Activated CD4-positive, alpha-beta T cell treated with anti-CD3 and anti-CD28 coated beads, Interleukin-10, Interleukin-2, amounts not matched to agents 100 ng/mL and 50 ng/mL, durations not matched to agents 16 hours and 8 hours (primary cell): ENCODE measurements around the gene MOCS2.
A peak's percentile ranks its signal among the peaks of the same experiment; 100 is the strongest.

Experiments used
- DNase-seq: peaks from one replicate; pipeline ENCODE4 v3.0.0-alpha.2; 2020

MOCS2 gene

DNA sequence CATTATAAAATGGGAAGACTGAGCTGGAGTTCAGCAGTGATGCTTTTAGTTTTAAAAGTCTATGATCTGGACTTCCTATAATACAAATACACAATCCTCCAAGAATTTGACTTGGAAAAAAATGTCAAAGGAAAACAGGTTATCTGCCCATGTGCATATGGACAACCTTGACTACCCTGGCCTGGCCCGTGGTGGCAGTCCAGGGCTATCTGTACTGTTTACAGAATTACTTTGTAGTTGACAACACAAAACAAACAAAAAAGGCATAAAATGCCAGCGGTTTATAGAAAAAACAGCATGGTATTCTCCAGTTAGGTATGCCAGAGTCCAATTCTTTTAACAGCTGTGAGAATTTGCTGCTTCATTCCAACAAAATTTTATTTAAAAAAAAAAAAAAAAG lies 17.3 kb downstream of the MOCS2 start:
- DNase-seq = no peak

DNA sequence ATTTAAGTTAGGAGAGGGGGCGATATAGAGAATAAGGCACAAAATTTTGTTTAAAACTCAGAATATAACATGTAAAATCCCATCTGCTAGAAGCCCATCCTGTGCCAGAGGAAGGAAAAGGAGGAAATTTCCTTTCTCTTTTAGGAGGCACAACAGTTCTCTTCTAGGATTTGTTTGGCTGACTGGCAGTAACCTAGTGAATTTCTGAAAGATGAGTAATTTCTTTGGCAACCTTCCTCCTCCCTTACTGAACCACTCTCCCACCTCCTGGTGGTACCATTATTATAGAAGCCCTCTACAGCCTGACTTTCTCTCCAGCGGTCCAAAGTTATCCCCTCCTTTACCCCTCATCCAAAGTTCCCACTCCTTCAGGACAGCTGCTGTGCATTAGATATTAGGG lies 18.3 kb downstream of the MOCS2 start:
- DNase-seq = no peak

DNA sequence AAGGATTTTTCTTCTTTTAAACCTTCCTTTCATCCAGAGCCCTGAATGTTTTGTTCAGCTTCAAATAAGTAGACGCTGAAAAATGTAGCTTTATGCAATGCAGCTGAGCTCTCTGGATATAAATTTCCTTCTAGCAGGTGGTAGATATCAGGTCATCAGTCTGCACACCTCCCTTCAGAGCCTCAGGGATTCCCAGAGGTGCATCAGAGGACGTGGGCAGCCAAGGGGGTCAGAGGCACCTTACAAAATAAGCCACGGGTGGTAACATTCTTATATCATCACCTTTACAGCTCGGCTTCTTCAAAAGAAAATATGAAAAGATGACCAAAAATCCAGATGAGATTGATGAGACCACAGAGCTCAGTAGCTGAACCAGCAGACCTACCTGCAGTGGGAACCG lies 19.3 kb downstream of the MOCS2 start:
- DNase-seq = peak; percentile 14

- peak; percentile 66 for DNase-seq
Observed at GRCh38 chr5:53089481-53089991, 20.0 kb downstream of the MOCS2 start.

DNA sequence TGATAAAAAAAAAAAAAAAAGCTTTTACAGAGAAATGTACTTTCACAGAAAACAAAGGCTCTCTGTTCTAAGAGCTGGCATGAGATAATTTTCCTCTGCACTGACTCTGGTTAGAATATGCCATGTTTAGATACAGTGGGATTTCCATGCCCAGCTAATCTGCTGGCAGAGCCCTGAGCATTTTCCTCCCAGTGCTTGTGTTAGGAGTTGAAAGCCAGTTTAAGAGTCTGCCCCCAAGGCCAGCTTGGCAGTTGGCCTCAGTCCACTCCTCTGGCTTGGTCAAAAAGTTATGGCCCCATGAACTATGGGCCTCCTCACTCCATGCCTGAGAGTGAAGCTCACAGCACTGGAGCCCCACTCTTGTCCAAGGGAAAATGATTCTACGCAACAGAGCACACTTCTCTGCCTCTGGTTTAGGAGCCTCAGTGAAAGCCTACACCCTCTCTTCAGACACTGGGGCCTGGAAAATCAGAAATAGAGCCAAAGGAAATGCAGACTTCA lies 21.9 kb downstream of the MOCS2 start:
- no peak for DNase-seq

DNA sequence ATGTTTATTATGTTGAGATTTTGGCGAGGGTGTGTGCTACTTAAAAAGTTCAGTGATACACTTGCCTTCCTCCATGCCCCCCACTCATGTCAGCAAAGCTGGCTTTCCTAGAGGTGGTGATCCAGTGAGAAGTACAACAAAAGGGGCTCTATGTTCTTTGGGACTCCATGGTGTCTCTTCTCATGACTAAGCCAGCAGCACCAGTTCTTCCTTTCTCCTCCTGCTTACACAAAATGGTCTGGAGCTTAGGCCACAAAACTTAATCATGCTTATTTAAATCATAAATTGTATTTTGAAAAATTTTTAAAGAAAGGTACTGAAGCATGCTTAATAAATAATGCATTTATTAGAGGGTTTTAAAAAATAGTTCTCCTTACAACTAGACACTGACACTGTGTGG lies 22.4 kb downstream of the MOCS2 start:
- no peak for DNase-seq

GRCh38 chr5:53084546-53085255 lies 24.9 kb downstream of the MOCS2 start:
- no peak for DNase-seq

- no peak for DNase-seq
Observed at GRCh38 chr5:53083927-53084326, 25.6 kb downstream of the MOCS2 start.

- DNase-seq = peak; percentile 38
Observed at GRCh38 chr5:53080271-53080670, 29.3 kb downstream of the MOCS2 start.

GRCh38 chr5:53076014-53076583 lies 33.5 kb downstream of the MOCS2 start:
- no peak for DNase-seq

DNA sequence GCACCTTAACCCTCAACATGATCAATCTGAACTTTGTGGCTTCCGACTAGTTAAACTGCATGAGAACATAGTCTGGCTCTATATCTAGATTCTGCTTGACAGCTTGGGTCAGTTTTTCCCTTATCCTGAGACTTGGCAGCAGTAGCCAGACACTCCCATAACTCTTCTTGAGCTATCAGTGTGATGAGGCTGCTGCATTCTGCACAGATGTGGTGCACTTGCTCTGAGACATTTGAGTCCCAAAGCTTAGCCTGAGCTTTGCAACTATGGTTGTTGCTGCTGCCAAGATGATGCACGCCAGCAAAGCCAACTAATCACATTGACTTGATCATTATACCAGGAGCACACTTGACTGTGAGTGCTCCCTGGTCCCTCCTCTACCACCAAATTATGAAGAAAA lies 36.2 kb downstream of the MOCS2 start:
- DNase-seq = no peak

GRCh38 chr5:53071738-53072137 lies 37.8 kb downstream of the MOCS2 start:
- no peak for DNase-seq

GRCh38 chr5:53071298-53071697 lies 38.3 kb downstream of the MOCS2 start:
- no peak for DNase-seq

- DNase-seq = peak; percentile 93
Observed at GRCh38 chr5:53069626-53070025, 39.9 kb downstream of the MOCS2 start.

GRCh38 chr5:53068291-53068836 lies 41.2 kb downstream of the MOCS2 start:
- no peak for DNase-seq

DNA sequence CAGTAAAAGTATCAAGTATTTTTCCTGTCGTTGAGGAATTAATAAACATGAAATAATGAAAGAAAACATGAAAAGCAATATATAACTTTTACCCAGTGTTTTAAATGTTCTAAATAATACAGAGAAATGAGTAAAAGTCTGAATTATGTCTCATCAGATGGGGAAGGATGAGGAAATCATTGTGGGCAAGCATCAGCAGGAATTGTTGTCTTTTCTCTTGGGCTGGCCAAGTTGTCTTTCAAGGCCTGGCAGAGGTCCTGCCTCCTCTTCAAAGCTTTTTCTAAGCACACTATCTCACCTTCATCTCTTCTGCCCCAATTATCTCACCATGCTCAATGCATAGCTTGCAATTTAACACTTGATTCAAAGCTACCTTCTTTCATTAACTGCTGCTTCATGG lies 41.9 kb downstream of the MOCS2 start:
- DNase-seq = no peak

GRCh38 chr5:53066088-53066487 lies 43.5 kb downstream of the MOCS2 start:
- DNase-seq = no peak

- DNase-seq = no peak
Observed at GRCh38 chr5:53063791-53064190, 45.8 kb downstream of the MOCS2 start.

- no peak for DNase-seq
Observed at GRCh38 chr5:53063176-53063575, 46.4 kb downstream of the MOCS2 start.

DNA sequence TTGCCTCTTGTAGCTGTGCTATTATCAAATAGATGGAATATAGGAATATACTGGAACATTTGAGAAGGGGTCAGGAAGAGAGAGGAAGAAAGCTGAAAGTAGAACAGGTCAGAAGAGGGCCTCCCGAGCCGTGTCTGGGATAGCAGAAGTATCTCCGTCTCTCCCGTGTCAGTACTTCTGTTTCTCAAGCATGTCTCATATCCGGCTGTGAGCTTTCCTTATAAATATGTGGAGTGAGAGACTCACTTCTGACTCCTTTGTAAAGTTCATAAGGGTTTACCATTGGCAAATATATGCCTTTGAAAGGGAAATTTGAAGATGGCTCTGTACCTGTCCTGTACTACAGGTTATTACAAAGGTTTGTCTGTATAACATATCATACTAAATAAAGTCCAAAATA lies 50.3 kb downstream of the MOCS2 start:
- DNase-seq = no peak

DNA sequence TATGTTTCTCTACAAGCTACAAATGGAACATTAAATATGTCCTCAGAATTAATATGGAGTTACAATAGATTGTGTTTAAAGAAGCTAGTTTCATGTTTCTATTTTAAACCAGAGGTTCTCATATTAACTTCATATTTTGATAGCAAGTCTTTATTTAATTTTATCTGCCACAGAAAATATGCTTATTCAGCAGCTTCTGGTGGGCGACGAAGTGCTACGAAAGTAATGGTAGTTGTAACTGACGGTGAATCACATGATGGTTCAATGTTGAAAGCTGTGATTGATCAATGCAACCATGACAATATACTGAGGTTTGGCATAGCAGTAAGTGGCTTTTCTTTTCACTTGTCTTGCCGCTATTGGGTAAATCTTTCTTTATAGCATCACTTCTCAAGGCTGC lies 54.2 kb downstream of the MOCS2 start:
- no peak for DNase-seq

GRCh38 chr5:53053364-53053763 lies 56.2 kb downstream of the MOCS2 start:
- DNase-seq = no peak

DNA sequence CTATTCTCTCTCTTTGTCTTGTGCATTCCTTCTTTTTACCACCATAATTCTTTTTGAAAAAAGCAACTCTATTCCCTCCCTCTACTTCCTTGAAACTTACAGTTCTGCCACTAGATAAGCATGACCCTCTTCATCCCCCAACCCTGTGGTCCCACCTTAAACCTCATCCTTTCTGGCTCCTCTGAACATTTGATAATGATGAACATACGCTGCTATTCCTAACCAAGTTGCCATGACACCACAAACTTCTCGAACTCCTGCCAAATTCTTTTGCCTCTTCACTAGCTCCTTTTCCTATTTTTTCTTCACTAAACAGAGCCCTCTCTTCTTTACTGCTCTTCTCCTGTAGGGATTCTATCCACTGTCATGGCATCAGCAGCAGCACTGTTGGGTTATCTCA lies 57.1 kb downstream of the MOCS2 start:
- DNase-seq = no peak

DNA sequence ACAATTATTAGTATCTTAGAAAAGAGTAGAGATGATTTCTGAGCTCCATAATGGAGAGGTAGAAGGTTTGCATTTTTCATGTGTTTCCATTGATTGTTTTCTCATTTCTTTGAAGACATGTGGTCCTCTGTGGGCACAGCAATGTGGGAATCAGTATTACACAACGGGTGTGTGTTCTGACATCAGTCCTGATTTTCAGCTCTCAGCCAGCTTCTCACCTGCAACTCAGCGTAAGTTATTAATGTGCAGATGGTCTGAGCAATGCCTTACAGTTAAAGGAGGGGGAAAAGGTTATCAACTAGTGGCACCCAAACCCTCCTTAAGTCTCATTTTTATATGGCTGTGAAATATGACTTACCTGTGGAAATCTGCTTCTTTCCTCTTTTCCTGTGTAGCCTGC lies 61.3 kb downstream of the MOCS2 start:
- peak; percentile 39 for DNase-seq
